ENCODE results near the gene CFTR. TPM values are rescaled to one million over a fixed set of nuclear protein-coding genes. Genes with fewer than 3 reads are reported as not detected.
A peak's percentile ranks its signal among the peaks of the same experiment; 100 is the strongest.

CFTR gene
- total RNA-seq, 1 experiment from 2014 or later: 0.72 TPM

DNA sequence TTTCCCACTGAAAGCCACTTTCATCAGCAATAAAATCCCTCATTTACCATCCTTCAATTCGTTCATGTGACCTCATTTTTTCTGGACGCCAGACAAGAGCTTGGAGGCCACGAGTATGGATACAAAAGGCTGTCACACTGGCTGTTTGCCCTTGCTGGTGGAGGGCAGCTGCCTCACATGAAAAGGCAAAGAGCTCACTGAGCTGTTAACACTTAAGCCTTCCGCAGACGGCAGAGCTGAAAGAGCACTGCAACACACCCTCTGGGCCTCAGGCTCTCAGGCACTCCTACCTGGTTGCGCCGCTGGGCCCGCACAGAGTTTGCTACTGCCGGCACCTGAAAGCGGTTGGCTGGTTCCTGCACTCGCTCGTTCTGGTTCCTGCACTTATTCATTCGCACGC lies 193.5 kb downstream of the CFTR start:
- Mint-ChIP-seq H3K27ac (peak overlapping the region; percentile 95), H3K4me3 (peak overlapping the region; percentile 68), H3K36me3 (no peaks in the 10 kb centered on the region), H3K4me1 (peaks cover 70% of the 10 kb centered on the region), H3K9me3 (no peaks in the 10 kb centered on the region), H3K27me3 (ENCODE audit: low read depth) (no peaks in the 10 kb centered on the region)
- POLR2A ChIA-PET: no interaction called here
- peak; percentile 77 for DNase-seq (ENCODE audit: low spot score)
- CTCF ChIA-PET: interaction anchor here (1.2 to 1.8 kb wide), 3 partner anchors 43 to 480 kb away, joined by 3 to 14 read pairs (median 5); no protein-coding TSS in a partner anchor
- ATAC-seq: peak; percentile 91
- TF ChIP-seq ATF3 (CRISPR knock-in tag; conservative IDR thresholded peaks at IDR 0.05) (no peak), ZNF263 (CRISPR knock-in tag; IDR thresholded peaks at IDR 0.05; ENCODE audit: low read depth) (no peak), E2F4 (CRISPR knock-in tag; IDR thresholded peaks at IDR 0.05; ENCODE audit: borderline replicate concordance, low read depth) (no peak), CBFB (CRISPR knock-in tag; IDR thresholded peaks at IDR 0.05; ENCODE audit: low read depth) (no peak), ZNF423 (CRISPR knock-in tag; IDR thresholded peaks at IDR 0.05) (no peak), ETV6 (CRISPR knock-in tag; IDR thresholded peaks at IDR 0.05) (no peak), ZNF121 (CRISPR knock-in tag; IDR thresholded peaks at IDR 0.05) (0 out of 2 replicates have a peak, but pooled peaks have one; percentile 28), GTF2I (CRISPR knock-in tag; conservative IDR thresholded peaks at IDR 0.05) (no peak), ZNF219 (CRISPR knock-in tag; IDR thresholded peaks at IDR 0.05; ENCODE audit: borderline replicate concordance) (no peak), ZNF416 (CRISPR knock-in tag; IDR thresholded peaks at IDR 0.05) (no peak), AFF4 (CRISPR knock-in tag; IDR thresholded peaks at IDR 0.05; ENCODE audit: borderline replicate concordance) (peak; percentile 66; the same call in 1 of the 2 replicates), HMGA2 (CRISPR knock-in tag; IDR thresholded peaks at IDR 0.05) (no peak), ZNF317 (CRISPR knock-in tag; IDR thresholded peaks at IDR 0.05; ENCODE audit: borderline replicate concordance, low read depth) (no peak), CDX4 (CRISPR knock-in tag; IDR thresholded peaks at IDR 0.05; ENCODE audit: borderline replicate concordance) (no peak), GRHL2 (CRISPR knock-in tag; IDR thresholded peaks at IDR 0.05; ENCODE audit: insufficient replicate concordance, severe bottlenecking) (no peak), NFE2L1 (CRISPR knock-in tag; IDR thresholded peaks at IDR 0.05) (no peak), CREB1 (CRISPR knock-in tag; IDR thresholded peaks at IDR 0.05) (no peak), ZBTB21 (CRISPR knock-in tag; IDR thresholded peaks at IDR 0.05; ENCODE audit: borderline replicate concordance) (no peak)
- TF ChIP-seq, protein P1, sequence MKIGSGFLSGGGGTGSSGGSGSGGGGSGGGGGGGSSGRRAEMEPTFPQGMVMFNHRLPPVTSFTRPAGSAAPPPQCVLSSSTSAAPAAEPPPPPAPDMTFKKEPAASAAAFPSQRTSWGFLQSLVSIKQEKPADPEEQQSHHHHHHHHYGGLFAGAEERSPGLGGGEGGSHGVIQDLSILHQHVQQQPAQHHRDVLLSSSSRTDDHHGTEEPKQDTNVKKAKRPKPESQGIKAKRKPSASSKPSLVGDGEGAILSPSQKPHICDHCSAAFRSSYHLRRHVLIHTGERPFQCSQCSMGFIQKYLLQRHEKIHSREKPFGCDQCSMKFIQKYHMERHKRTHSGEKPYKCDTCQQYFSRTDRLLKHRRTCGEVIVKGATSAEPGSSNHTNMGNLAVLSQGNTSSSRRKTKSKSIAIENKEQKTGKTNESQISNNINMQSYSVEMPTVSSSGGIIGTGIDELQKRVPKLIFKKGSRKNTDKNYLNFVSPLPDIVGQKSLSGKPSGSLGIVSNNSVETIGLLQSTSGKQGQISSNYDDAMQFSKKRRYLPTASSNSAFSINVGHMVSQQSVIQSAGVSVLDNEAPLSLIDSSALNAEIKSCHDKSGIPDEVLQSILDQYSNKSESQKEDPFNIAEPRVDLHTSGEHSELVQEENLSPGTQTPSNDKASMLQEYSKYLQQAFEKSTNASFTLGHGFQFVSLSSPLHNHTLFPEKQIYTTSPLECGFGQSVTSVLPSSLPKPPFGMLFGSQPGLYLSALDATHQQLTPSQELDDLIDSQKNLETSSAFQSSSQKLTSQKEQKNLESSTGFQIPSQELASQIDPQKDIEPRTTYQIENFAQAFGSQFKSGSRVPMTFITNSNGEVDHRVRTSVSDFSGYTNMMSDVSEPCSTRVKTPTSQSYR (CRISPR knock-in tag; IDR thresholded peaks at IDR 0.05): no peak
- TF ChIP-seq, protein P2, sequence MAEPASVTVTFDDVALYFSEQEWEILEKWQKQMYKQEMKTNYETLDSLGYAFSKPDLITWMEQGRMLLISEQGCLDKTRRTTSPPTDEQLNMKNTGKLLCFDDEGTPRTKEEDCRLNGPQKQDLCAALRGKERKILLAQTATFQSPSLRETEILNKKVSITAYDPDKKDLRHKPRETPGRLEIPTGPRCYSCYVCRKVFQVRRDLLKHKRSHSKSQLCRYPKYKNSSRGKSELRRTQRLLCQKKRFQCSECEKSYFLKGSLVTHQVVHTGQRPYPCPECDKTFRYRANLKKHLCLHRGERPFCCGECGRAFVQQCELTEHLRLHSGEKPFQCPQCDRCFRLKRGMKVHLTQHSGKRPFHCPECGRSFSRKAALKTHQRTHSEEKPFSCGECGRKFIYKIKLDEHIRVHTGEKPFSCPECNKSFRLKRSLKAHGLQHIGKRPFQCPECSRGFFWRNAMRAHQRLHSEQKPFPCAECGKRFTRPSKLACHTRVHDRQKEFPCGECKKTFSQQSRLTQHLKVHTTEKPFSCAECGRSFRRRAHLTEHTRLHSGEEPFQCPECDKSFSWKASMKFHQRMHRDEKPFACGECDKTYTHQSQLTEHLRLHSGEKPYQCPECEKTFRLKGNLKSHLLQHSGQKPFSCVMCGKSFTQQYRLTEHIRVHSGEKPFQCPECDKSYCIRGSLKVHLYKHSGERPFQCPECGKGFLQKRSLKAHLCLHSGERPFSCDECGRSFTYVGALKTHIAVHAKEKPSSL (CRISPR knock-in tag; conservative IDR thresholded peaks at IDR 0.05): no peak
- TF ChIP-seq, protein P3, sequence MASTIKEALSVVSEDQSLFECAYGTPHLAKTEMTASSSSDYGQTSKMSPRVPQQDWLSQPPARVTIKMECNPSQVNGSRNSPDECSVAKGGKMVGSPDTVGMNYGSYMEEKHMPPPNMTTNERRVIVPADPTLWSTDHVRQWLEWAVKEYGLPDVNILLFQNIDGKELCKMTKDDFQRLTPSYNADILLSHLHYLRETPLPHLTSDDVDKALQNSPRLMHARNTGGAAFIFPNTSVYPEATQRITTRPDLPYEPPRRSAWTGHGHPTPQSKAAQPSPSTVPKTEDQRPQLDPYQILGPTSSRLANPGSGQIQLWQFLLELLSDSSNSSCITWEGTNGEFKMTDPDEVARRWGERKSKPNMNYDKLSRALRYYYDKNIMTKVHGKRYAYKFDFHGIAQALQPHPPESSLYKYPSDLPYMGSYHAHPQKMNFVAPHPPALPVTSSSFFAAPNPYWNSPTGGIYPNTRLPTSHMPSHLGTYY (CRISPR knock-in tag; IDR thresholded peaks at IDR 0.05): no peak
- TF ChIP-seq, protein P4, sequence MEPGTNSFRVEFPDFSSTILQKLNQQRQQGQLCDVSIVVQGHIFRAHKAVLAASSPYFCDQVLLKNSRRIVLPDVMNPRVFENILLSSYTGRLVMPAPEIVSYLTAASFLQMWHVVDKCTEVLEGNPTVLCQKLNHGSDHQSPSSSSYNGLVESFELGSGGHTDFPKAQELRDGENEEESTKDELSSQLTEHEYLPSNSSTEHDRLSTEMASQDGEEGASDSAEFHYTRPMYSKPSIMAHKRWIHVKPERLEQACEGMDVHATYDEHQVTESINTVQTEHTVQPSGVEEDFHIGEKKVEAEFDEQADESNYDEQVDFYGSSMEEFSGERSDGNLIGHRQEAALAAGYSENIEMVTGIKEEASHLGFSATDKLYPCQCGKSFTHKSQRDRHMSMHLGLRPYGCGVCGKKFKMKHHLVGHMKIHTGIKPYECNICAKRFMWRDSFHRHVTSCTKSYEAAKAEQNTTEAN (CRISPR knock-in tag; IDR thresholded peaks at IDR 0.05): no peak
- TF ChIP-seq, protein P5, sequence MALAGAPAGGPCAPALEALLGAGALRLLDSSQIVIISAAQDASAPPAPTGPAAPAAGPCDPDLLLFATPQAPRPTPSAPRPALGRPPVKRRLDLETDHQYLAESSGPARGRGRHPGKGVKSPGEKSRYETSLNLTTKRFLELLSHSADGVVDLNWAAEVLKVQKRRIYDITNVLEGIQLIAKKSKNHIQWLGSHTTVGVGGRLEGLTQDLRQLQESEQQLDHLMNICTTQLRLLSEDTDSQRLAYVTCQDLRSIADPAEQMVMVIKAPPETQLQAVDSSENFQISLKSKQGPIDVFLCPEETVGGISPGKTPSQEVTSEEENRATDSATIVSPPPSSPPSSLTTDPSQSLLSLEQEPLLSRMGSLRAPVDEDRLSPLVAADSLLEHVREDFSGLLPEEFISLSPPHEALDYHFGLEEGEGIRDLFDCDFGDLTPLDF (CRISPR knock-in tag; IDR thresholded peaks at IDR 0.05): no peak
